Thyroid gland (tissue), 4 donors: ENCODE measurements around the gene PIGL.

Source experiments
- POLR2A ChIP-seq, 2 donors: fragments of 450-650 bp; IDR thresholded peaks; one replicate each; pipeline ENCODE4 v1.6.1; 2017; ENCODE audit warnings: antibody characterized with exemption in 2 of 2, mild to moderate bottlenecking in 2 of 2, moderate library complexity in 1 of 2
- TF ChIP-seq, protein P1 (sequence below), 6 experiments: fragments of 200-600 bp in 3 of 6; fragments of 450-650 bp in 3 of 6; sonication (generic) in 3 of 6; IDR thresholded peaks; one replicate each; pipeline ENCODE4 v1.5.1; 2016 to 2019; ENCODE audit warnings: antibody characterized with exemption in 6 of 6, mild to moderate bottlenecking in 2 of 6, inconsistent platforms in 1 of 6, moderate library complexity in 1 of 6

DNA sequence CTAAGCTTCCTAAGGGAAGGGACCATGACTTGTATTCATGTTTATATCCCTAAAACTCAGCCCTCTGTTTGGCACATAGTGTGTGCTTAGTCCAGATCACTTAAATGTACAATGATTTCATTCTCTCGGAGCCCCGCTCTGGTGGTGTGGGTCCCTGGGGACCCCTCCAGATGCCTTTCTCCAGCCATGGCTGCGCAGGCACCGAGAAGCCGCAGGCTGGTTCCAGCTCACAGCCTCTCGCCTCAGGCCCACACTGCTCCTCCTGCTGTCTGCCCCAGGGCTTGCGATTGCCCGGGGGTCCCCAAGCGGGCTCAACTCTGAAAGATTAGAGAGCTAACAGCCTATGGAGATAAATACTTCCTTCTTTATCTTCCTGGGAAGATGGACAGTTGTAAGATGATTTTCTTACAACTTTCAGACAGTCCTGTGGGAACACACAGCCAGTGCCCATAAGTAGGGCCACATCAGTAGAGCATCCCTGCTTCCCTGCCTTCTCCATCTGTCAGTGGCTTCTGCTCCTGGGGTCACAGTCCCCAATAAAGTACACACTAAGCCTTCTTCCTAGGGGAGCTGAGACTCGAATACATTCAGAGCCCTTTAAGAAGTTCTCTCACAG, 70.0 kb downstream of the PIGL start:
- TF ChIP-seq, protein P1, sequence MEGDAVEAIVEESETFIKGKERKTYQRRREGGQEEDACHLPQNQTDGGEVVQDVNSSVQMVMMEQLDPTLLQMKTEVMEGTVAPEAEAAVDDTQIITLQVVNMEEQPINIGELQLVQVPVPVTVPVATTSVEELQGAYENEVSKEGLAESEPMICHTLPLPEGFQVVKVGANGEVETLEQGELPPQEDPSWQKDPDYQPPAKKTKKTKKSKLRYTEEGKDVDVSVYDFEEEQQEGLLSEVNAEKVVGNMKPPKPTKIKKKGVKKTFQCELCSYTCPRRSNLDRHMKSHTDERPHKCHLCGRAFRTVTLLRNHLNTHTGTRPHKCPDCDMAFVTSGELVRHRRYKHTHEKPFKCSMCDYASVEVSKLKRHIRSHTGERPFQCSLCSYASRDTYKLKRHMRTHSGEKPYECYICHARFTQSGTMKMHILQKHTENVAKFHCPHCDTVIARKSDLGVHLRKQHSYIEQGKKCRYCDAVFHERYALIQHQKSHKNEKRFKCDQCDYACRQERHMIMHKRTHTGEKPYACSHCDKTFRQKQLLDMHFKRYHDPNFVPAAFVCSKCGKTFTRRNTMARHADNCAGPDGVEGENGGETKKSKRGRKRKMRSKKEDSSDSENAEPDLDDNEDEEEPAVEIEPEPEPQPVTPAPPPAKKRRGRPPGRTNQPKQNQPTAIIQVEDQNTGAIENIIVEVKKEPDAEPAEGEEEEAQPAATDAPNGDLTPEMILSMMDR (IDR thresholded peaks at IDR 0.05), result no peak
- TF ChIP-seq POLR2A (IDR thresholded peaks at IDR 0.05), result no peak
